DMS153 (cell line): ENCODE measurements around the gene TRMT112.

Experiments
- DNase-seq: peaks from one replicate; lab custom pipeline; 2025; lab: John Stamatoyannopoulos, UW

Gene TRMT112

DNA sequence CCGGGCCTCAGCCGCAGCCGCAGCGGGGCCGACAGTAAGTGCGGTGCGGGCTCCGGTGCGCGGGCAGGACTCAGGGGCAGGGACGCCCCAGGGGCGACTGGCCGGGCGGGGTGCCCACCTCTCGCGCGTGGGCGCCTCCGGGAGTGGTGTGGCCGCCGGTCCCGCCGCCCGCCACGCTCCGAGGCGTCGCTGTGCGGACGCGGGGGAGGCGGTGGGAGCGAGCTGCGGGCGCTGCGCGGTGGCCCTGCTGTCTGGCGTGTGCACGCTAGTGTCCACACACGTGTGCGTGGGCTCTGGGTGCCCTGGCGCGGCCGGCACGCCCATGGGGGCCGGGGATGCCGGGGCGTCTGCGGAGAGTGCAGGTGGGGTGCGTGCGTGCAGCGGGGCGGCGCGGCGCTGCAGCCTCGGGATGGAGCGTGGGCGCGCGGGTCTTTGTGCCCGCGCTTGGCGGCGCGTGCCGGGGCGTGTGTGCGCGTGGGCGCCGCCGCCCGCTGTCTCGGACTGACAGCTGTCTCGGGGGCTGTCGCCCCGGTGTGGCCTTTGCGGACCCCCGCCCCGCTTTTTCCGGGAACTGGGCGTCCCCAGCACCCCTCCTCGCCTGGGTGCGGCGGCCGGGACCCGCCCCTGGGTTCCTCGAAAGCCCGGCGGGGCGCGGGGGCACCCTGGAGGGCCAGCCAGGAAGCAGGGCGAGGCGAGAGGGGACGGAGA is 25.5 kb downstream of the TRMT112 start:
- DNase-seq, result no peak

DNA sequence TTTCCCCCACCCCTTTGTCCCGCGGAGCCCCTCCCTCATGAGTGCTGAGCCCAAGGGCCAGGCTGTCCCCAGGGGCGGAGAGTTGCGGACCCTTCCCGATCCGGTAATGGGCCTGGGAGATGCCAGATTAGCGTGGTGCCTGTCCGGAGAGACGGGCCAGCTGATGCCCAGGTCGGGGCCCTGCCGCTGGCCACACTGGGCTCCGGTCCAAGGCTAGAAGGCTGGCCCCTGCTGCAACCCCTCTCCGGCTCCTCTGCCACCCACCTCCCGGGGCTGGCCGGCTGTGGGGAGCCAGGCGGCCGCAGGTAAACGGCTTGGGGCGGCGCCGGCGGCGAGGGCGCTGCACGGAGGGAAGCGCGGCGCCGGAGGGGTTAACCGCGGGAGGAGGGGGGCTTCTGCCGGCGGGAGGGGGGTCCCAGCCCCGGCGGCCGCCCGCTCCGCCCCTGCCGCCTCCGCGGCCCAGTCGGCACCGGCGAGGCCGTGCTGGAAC is 26.1 kb downstream of the TRMT112 start, which contains the start of gene KCNK4:
Gene KCNK4 (plus strand): TSS at position 41 of the 490 bp plus-strand sequence. CDS start 1,717 bp downstream, outside the sequence.
- DNase-seq, result no peak

DNA sequence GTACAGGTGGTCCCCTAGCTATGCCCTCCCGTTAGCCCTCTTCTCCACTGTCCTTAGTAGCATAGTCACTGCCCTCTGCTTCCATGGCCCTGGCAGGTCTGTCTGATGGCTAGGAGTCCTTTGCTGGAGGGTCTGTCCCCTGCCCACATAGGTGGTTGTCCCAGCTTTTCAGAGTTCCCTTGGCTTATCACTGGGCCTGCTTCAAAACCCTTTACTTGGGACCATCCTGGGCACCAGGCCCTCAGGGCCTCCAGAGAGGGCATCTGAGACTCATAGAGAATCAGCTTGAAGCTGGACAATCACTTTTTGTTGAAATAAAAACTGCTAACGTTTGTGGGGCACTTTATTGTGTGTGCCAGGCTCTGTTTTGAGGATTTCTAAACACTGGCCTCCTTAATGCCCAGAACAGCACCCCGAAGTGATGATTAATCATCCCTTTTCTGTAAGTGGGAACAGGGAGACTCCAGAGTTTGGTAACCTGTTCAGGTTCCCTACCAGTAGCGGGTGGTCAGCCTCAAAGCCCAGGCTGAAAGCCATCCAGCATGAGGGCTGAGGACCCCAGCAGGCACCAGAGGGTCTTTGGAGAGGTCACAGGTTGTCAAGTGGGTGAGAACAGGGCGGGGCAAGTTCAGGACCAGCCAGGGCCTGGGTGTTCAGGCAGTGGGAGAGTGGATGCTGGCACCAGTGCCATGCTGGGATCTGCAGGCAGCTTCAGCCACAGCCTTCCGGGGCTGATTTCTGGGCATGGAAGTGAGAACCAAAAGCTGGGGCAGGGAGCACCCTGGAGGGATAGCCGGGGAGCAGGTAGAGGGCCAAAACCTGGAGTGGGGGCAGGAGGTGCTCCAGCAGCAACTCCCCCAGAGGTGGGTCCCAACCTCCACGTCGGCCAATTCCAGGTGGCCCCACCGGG is 26.8 kb downstream of the TRMT112 start:
- DNase-seq, result no peak

DNA sequence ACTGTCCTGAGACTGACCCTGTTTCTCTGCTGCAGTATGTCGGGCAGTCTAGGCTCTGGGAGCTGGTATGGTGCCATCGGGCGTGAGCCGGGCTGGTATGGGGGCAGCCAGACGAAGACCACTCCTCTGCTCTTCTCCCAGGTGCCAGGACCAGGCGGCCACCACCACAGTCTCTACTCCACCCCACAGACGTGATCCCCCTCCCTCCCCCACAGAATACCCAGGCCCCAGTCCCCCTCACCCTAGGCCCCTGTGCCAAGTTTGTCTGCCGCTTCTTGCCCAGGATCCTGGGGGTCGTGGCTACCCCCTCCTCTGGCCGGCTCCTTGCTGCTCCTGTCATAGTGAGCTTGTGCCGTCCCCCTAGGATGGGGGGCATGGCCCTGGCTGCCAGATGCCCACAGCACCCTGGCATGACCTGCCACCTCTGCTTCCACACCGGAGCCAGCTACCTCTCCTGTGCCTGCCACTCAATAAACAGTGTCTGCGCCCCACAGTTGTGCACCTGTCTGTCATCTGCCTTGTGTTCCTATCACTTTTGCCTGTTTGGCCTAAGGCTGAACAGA is 28.3 kb downstream of the TRMT112 start:
- DNase-seq, result no peak

DNA sequence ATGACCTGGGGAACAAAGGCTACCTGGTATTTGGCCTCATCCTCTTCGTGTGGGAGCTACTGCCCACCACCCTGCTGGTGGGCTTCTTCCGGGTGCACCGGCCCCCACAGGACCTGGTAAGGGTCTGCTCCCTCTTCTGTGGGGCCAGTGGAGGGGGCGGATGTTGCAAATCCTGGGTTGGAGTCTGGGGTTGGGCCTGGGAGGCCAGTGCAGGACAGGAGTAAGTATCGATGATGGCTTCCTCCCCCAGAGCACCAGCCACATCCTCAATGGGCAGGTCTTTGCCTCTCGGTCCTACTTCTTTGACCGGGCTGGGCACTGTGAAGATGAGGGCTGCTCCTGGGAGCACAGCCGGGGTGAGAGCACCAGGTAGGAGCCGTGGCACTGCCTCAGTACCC is 29.0 kb downstream of the TRMT112 start:
- no peak for DNase-seq

DNA sequence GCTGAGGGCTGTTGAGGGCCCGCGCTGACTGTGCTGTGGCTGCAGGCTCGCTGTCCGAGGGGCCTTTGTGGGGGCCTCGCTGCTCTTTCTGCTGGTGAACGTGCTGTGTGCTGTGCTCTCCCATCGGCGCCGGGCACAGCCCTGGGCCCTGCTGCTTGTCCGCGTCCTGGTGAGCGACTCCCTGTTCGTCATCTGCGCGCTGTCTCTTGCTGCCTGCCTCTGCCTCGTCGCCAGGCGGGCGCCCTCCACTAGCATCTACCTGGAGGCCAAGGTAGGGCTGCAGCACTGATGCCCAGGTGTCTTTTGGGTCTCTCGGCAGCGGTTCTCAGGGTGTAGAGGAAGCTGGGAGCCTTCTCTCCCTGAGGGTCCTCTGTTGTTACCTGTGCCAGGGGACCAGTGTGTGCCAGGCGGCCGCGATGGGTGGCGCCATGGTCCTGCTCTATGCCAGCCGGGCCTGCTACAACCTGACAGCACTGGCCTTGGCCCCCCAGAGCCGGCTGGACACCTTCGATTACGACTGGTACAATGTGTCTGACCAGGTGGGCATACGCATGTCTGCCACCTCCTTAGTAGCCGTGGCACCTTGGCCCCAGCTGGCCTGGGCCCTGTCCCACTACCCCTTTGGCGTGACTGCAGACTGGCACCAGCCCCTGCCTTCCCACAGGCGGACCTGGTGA is 29.5 kb downstream of the TRMT112 start:
- DNase-seq, result no peak

DNA sequence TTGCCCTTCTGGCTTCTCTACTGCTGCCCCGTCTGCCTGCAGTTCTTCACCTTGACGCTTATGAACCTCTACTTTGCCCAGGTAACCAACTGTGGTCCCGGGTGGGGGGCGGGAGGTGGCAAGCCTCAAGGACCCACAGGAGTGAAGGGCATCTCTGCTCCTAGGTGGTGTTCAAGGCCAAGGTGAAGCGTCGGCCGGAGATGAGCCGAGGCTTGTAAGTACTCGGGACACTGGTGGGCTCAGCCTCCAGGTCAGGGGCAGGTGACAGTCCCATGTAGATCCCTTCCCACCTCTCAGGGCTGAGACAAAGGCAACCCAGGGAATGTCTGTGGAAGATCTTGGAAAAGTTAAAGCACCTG is 30.6 kb downstream of the TRMT112 start:
- DNase-seq, result no peak

DNA sequence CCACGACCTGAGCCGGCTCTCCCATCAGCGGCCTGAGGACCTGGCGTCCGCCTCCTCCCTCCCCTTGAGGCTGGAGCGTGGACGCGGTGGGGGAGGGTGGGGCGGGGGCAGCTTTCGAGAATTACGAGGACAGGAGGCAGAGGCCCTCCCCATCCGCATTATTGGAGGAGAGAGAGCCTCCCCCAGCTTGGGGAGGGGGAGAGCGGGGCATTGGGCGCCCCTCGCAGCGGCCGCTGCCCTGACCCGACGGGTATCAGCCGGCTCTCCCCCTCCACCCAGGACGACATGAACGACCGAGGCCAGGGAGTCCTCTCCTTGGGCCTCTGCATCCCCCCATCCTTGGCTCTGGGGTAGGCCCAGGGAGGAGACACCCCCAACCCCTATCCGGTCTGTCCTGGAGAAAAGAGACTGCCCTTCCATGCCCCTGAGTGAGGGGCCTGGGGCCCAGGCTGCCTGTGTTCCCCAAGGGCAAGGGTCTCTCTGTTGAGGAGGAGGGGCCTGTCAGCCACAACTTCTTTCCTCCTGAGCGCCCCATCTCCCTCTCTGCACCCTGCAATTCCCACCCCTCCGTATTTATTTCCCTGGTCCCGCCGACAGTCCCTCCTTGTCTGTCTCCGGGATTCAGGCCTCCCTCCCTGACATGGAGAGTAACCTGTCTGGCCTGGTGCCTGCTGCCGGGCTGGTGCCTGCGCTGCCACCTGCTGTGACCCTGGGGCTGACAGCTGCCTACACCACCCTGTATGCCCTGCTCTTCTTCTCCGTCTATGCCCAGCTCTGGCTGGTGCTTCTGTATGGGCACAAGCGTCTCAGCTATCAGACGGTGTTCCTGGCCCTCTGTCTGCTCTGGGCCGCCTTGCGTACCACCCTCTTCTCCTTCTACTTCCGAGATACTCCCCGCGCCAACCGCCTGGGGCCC is 31.2 kb downstream of the TRMT112 start:
- DNase-seq, result peak; percentile 13

DNA sequence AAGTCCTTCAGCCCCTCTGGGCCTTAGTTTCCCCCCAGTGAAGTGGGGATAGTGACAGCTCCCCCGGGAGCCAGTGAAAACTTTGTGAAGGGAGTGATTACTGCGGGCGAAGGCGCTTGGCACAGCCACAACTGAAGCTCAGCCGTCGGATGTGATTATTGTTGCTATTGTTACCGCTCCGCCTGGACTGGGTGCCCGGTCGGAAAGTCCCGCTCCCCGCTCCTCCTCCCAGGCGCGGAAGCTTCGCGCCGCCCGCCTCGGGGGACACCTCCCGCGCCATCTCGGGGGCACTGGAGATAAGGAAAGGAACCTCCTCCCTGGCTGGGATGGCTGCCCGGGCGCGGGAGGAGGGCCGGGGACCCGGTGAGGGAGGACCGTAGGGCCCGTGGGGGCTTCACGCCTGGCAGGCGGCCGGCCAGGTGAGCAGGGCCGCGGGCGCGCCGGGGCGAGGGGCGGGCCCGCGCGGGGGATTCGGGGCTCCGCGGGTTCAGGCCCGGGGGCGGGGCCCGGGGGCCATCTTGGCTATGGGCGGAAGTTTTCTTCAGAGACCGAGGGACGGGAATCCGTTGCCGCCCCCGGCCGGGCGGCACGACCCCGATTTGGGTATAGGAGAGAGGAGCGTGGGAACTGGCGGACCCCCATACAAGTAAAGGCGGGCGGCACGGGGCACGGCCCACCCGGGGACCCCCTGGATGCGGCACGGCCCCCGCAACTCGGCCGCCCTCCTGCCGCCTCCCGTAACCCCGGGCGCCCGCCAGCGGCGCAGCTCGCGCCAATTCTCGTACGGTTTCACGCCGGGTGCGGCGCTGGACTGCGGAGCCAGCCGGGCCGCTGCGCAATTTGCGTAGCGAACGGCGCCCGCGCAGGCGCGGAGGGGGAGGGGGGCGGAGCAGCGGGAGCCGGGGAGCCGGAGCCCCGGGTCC is 32.1 kb downstream of the TRMT112 start, which contains the start of gene GPR137:
Gene GPR137 (plus strand): TSS at position 887 of the 923 bp plus-strand sequence. CDS start 677 bp downstream, outside the sequence.
- peak; percentile 26 for DNase-seq

DNA sequence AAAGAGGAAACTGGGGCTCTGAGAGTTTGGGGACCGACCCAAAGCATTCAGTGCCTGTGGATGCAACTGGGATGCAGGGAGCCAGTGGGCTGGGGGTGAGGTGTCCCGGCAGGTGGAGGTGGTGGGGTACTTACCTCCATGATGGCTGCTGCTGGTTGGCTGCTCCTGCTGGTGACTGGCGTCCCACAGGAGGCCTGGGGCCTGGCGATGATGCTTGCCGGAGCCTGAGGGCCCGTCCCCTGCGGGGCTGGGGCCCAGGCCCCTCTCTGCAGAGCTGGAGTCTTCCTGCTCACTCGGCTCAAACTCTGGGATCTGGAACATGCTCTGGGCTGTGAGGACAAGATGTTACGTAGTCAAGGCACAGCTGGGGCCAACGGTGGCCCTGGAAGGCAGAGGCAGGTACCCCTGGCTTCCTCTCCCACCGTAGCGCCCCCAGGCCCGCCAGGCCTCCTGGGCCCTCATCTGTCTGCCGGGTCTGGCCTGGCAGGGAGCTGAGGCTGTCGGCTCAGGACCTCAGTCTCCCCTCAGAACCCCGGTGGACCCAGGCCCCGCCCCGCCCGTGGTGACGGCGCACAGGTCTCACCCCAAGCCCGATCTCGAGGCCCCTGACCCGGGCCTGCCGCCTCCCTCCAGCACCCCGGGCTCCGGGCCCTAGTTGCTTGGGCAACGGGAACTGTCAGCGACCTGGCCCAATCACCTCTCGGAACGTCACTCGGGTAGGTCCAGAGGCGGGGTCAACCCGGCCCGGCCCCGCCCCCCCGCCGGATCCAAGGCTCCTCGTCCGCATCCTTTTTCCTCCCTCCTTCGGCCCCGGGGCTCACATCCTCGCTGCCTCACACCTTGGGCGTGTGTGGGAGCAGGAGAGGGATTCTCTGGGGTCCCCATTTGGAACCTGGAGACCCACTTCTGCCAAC is 33.1 kb downstream of the TRMT112 start, which contains the start of gene BAD:
Gene BAD (minus strand): TSS at position 618 of the 914 bp plus-strand sequence. CDS start 297 bp downstream, at position 321.
- DNase-seq, result peak; percentile 82

DNA sequence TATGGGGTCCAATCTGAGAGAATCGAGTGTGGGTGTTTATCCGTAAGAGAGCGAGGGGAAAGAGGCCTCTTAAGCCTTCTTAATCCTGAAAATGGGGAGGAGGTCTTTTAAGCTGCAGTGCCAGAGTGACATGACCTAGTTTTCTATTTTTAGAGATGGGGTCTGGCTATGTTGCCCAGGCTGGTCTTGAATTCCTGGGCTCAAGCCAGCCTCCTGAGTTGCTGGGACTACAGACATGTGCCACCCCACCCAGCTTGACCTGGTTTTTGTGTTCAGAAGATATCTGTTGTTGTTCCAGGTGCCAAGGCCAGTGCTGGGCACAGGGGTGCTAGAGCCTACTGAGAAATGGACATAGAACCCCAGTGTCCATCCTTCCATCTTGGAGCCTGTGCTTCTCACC is 34.3 kb downstream of the TRMT112 start:
- DNase-seq, result no peak

DNA sequence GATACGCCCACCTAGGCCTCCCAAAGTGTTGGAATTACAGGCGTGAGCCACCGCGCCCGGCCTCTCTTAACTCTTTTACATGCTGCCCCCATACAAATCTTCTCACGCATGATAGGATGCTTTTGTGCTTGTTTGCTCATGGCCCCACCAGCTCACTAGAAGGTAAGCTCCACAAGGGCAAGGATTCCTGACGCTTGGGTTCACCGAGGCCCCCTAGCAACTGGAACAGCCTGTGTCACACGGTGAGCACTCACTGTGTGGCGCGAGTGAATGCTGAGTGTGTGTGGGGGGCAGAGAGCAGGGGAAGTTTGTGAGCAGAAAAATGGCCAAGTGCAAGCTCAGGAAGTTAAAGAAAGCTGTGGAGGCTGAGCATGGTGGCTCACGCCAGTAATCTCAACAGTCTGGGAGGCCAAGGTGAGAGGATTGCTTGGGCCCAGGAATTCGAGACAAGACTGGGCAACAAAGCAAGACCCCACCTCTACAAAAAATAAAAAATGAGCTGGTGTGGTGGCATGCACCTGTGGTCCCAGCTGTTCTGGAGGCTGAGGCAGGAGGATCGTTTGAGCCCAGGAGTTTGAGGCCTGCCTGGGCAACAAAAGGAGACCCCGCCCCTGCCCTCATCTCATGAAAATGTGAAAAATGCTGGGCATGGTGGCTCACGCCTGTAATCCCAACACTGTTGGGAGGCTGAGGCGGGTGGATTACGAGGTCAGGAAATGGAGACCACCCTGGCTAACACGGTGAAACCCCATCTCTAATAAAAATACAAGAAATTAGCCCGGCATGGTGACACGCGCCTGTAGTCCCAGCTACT is 35.2 kb downstream of the TRMT112 start:
- no peak for DNase-seq

DNA sequence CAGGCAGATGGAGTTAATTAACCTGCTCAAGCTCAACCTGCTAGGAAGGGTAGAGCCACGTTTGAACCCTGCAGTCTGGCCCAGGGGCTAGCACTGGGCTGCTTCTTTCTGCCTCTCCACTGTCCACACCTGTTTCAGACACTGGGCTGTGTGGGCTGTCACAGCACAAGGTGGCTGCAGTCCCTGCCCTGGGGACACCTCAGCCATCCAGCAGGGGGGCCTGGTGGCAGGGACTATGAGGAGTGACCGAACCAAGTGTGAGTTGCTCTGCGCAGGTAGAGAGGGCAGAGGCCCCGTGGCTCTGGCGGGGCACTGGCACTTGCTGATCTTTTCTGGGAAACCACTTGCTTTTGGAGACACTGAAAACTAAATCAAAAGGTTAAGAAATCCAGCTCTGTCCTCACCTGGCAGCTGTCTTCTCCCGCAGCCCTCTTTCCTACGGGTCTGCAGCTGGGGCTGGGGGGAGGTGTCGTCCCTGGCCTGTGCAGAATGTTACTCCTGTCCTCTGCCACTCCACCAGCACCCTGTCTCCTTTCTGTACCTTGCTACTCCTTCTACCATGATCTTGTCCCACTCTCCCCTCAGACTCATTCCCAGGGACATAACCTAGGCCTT is 38.7 kb downstream of the TRMT112 start:
- no peak for DNase-seq

DNA sequence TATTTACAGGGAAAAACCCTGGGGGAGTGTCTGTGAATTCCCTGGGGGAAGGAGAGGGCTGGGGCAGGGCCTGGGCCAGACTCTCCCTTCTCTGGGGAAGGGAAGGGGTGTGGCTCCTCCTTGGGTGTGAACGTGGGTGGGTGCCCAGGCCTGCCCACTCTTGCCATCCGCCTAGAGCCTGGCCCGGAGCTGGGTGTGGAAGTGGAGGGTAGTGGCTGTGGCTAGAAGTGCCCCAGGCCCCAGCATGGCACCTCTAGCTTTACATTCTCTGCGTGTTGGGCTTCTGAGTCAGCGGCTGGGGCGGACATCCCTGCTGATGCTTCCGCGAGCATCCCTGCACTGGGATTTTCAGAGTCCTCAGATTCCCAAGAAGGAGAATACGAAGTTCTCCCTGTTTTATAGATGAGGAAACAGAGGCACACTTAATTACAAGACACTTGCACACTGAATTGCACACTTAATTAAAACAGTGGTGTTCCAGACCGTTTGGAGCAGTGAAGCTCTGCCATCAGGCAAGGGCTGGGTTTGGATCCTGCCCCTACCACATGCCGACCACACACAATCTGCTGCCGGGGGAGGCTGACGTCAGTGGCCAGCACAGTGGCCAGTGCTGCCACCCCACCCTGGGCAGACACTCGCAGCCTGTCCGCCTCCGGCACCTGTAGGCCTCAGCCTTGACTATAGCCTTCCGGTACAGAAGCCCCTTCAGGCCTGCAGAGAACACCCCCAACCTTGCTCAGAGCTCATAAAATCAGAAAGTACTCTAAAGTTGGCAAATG is 40.5 kb downstream of the TRMT112 start:
- no peak for DNase-seq

DNA sequence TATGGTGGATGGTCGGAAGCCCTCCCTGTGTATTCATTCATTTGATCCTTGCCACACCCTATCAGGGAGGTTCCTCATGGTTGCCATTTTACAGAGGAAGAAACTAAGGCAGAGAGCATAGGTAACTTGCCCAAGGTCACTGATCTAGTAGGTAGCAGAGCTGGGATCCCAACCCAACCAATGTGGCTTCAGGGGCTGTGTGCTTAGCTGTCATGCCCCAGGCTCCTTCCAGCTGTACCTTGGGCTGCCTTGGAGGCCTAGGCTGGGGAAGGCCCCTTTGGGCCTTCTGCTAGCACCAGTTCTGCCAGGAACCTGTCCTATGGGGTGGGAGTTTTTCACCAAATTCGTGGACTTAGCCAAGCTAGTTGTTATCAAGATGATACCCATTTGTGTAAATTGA is 41.5 kb downstream of the TRMT112 start:
- DNase-seq, result no peak

DNA sequence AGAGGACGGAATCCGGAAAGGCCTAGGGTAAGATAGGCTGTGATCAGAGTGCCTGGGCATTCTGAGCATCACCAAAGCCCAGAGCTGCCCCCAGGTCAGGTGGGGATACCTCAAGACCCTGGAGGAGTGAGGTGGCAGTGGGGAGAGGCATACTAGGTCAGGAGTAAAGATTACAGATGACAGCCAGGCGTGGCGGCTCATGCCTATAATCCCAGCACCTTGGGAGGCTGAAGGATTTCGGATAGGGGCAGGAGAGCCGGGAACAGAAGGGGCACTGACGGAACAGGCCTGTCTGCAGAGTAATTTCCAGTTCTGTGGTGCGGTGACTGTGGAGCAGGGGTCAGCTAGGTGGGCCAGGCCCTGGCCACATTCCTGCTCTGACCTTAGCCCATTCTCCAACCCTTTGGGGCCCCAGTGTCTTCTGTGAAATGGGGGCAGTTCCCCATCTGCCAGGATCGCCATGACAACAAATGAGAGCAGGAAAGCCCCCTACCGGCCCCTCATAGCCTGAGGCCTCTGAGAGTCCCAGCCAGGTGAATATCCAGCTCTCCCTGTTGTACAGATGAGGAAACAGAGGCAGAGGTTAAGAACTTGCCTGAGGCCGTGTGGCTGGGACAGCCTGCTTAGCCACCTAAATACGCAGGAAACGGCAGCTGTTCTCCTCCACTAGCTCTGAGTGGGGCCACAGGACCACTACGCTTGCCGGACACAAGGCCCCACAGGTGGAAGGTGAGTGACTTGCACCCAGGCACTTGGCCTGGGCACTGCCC is 42.1 kb downstream of the TRMT112 start:
- no peak for DNase-seq
